H1 (cell line): ENCODE data around the gene RPTOR. TPM values are rescaled to one million over a fixed set of nuclear protein-coding genes. Genes with fewer than 3 reads are reported as not detected.

Experiments used
- ATF3 ChIP-seq: IDR thresholded peaks from 2 replicates; pipeline ENCODE4 v1.6.1; 2011; ENCODE audit warnings: low read depth, mild to moderate bottlenecking, low read length; ENCODE audit not compliant: insufficient read depth
- CREB1 ChIP-seq: IDR thresholded peaks from 2 replicates; pipeline ENCODE4 v1.6.1; 2012; ENCODE audit warnings: inconsistent platforms
- POLR2A ChIP-seq, 2 experiments: IDR thresholded peaks; 1 replicate in 1 of 2; 2 replicates in 1 of 2; pipeline ENCODE4 v1.6.1; 2011; ENCODE audit warnings: low read depth in 2 of 2, low read length in 2 of 2, mild to moderate bottlenecking in 2 of 2; ENCODE audit errors: control extremely low read depth in 1 of 2
- polyA plus RNA-seq, 7 experiments: library from polyadenylated mRNA; depleted of rRNA in 3 of 7; stranded (reverse) in 5 of 7; unstranded in 2 of 7; fragments of >200 nt in 5 of 7; fragments of 200-250 nt in 2 of 7; gene quantifications; 1 replicate in 5 of 7; 2 replicates in 1 of 7; 4 replicates in 1 of 7; pipeline versions ENCODE4 v1.2.1 to v1.2.3, GENCODE V29; 2011 to 2013; ENCODE audit warnings: missing spikeins in 2 of 7, mixed read lengths in 2 of 7
- total RNA-seq: library from RNA; stranded (reverse); fragmentation: NEBNext Ultra II Directional; extraction: Animal tissue kit (Norgen Biotek cat#: 25700); gene quantifications from 2 replicates; pipeline ENCODE4 v1.2.1, GENCODE V29; 2021

The RPTOR gene
- total and polyA plus RNA-seq, 2 of the 8 experiments (the other 6 are each of a cell fraction or from before 2014, with no cell fraction given), result 6.9 to 28.7 TPM

GRCh38 chr17:80761110-80761871 is 216.7 kb downstream of the RPTOR start (continued):
- TF ChIP-seq CREB1, result no peak
- TF ChIP-seq ATF3, result no peak
- TF ChIP-seq POLR2A (IDR thresholded peaks at IDR 0.05; ENCODE audit: control extremely low read depth in 1 of 2, low read depth in 2 of 2, low read length in 2 of 2), result no peak
